Mucosa of stomach (tissue), 1 donor: Measurements from ENCODE around the gene OR13A1.
"Not testable (repeated sequence)": the region's sequence is repeated elsewhere in the genome, so short reads cannot be mapped to it uniquely, and the experiment has no call there.

Source experiments
- H3K27me3 ChIP-seq: one replicate; pipeline ENCODE4 v1.7.0; 2013; ENCODE audit warnings: mild to moderate bottlenecking, low read length; ENCODE audit not compliant: control insufficient read depth, insufficient read depth
- H3K36me3 ChIP-seq: one replicate; pipeline ENCODE4 v1.7.0; 2013; ENCODE audit warnings: low read length; ENCODE audit not compliant: control insufficient read depth, insufficient read depth
- H3K4me1 ChIP-seq: one replicate; pipeline ENCODE4 v1.7.0; 2013; ENCODE audit warnings: mild to moderate bottlenecking, low read length; ENCODE audit not compliant: control insufficient read depth, insufficient read depth
- H3K4me3 ChIP-seq: one replicate; pipeline ENCODE4 v1.7.0; 2013; ENCODE audit warnings: low read length
- H3K9ac ChIP-seq: one replicate; pipeline ENCODE4 v1.7.0; 2013; ENCODE audit warnings: mild to moderate bottlenecking, low read length, moderate library complexity
- H3K9me3 ChIP-seq: one replicate; pipeline ENCODE4 v1.7.0; 2013; ENCODE audit warnings: mild to moderate bottlenecking, low read length, moderate library complexity; ENCODE audit not compliant: control insufficient read depth
- donor health status: Pancreatic carcinoma.

Gene OR13A1, protein sequence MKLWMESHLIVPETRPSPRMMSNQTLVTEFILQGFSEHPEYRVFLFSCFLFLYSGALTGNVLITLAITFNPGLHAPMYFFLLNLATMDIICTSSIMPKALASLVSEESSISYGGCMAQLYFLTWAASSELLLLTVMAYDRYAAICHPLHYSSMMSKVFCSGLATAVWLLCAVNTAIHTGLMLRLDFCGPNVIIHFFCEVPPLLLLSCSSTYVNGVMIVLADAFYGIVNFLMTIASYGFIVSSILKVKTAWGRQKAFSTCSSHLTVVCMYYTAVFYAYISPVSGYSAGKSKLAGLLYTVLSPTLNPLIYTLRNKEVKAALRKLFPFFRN

DNA sequence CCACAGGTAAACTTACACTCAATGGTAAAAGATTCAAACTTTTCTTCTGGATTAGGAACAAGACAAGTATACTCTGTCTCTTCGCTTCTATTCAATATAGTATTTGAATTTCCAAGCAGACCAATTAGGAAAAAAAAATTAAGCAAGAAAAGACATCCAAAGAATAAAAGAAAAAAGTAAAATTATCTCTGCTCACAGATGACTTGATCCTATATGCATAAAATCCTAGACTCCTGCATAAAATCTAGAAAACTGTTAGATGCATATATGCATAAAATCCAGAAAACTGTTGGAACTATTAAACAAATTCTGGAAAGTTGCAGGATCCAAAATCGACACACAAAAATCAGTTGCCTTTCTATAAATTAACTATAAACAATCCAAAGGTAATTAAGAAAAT, at the start of gene OR13A1:
Gene OR13A1, minus strand, starts transcription at position 101 of the 400 bp plus-strand sequence. CDS start 11,186 bp downstream, outside the sequence.
- H3K27me3 ChIP-seq, result no peaks in the 10 kb centered on the region
- H3K9me3 ChIP-seq, result no peaks in the 10 kb centered on the region
- H3K36me3 ChIP-seq, result no peaks in the 10 kb centered on the region
- no peak within 1 kb of the TSS for H3K9ac ChIP-seq
- no peaks in the 10 kb centered on the region for H3K4me1 ChIP-seq
- no peak within 1 kb of the TSS for H3K4me3 ChIP-seq

DNA sequence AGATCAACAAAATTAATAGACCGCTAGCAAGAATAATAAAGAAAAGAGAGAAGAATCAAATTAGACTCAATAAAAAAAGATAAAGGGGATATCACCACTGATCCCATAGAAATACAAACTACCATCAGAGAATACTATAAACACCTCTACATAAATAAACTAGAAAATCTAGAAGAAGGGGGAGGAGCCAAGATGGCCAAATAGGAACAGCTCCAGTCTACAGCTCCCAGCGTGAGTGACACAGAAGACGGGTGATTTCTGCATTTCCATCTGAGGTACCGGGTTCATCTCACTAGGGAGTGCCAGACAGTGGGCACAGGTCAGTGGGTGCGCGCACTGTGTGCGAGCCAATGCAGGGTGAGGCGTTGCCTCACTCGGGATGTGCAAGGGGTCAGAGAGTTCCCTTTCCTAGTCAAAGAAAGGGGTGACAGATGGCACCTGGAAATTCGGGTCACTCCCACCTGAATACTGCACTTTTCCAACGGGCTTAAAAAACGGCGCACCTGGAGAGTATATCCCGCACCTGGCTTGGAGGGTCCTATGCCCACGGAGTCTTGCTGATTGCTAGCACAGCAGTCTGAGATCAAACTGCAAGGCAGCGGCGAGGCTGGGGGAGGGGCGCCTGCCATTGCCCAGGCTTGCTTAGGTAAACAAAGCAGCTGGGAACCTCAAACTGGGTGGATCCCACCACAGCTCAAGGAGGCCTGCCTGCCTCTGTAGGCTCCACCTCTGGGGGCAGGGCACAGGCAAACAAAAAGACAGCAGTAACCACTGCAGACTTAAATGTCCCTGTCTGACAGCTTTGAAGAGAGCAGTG, 46.8 kb upstream of the OR13A1 start:
- H3K9me3 ChIP-seq, H3K36me3 ChIP-seq, H3K4me3 ChIP-seq, H3K4me1 ChIP-seq, H3K9ac ChIP-seq, H3K27me3 ChIP-seq: not testable (repeated sequence)

DNA sequence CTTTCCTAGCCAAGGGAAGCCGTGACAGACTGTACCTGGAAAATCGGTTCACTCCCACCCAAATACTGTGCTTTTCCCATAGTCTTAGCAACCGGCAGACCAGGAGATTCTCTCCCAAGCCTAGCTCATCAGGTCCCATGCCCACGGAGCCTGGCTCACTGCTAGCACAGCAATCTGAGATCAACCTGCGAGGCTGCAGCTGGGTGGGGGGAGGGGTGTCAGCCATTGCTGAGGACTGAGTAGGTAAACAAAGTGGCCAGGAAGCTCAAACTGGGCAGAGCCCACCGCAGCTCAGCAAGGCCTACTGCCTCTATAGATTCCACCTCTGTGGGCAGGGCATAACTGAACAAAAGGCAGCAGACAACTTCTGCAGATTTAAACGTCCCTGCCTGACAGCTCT, 43.6 kb upstream of the OR13A1 start:
- H3K27me3 ChIP-seq, H3K9ac ChIP-seq, H3K36me3 ChIP-seq, H3K4me3 ChIP-seq, H3K9me3 ChIP-seq, H3K4me1 ChIP-seq: not testable (repeated sequence)

DNA sequence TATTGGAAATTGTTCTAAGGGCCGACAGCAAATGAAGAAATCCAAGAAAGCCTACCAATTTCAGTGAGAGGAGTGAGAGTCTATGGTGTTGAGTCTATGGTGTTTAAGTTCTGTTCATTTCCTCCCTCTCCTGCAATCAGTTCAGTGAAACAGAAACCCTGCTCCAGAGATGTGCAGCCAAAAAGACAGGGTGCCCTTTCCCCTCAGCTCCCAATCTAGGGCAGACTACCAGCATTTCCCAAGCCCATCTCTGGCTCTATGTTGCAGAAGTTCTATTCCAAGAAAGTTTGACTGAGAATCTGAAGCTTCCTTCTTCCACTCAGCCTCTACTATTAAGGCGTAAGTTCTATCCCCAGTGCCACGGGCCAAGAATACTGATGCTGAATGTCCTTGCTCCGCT, 40.1 kb upstream of the OR13A1 start:
- no peaks in the 10 kb centered on the region for H3K9me3 ChIP-seq
- no peaks in the 10 kb centered on the region for H3K27me3 ChIP-seq
- no peaks in the 10 kb centered on the region for H3K36me3 ChIP-seq
- no peak overlapping the region for H3K9ac ChIP-seq
- no peaks in the 10 kb centered on the region for H3K4me1 ChIP-seq
- no peak overlapping the region for H3K4me3 ChIP-seq

DNA sequence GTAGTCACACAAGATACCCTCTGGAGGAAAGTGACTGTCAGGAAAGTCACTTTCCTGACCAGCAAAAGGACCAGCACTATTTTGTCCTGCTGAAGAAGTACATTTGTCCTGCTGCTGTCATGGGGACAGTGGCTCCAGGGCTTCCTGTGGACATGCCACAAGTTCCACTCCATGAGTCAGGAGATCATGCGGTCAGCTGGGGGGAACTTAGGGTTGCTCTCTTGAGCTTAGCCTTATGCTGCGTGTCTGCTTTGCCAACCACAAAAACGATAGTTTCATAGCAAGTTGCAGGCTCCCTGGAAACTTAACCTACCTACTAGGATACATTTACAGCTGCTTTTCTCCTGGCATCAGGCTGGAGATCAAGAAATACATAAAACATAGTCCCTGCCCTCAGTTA, 38.9 kb upstream of the OR13A1 start:
- Histone ChIP-seq H3K9me3 (no peaks in the 10 kb centered on the region), H3K4me3 (no peak overlapping the region), H3K36me3 (no peaks in the 10 kb centered on the region), H3K9ac (no peak overlapping the region), H3K4me1 (no peaks in the 10 kb centered on the region), H3K27me3 (no peaks in the 10 kb centered on the region)

DNA sequence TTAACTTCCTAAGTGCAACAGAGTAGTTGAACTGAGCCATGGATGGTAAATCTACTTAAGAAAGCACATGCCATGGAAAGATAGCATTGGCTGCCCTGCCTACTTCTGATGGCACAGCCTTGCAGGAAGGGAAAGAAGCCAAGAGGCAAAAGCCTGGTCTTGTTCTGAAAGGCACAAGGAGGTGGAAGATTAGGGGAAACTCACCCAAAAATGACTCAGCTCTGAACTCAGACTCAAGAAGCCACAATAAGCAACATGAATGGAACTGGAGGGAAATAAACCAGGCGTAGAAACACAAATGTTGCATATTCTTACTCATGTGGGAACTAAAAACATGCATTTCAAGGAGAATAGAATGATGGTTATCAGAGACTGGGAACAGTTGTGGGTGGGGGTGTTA, 37.8 kb upstream of the OR13A1 start:
- no peaks in the 10 kb centered on the region for H3K27me3 ChIP-seq
- no peak overlapping the region for H3K4me3 ChIP-seq
- no peaks in the 10 kb centered on the region for H3K4me1 ChIP-seq
- no peaks in the 10 kb centered on the region for H3K36me3 ChIP-seq
- no peaks in the 10 kb centered on the region for H3K9me3 ChIP-seq
- H3K9ac ChIP-seq, result no peak overlapping the region

DNA sequence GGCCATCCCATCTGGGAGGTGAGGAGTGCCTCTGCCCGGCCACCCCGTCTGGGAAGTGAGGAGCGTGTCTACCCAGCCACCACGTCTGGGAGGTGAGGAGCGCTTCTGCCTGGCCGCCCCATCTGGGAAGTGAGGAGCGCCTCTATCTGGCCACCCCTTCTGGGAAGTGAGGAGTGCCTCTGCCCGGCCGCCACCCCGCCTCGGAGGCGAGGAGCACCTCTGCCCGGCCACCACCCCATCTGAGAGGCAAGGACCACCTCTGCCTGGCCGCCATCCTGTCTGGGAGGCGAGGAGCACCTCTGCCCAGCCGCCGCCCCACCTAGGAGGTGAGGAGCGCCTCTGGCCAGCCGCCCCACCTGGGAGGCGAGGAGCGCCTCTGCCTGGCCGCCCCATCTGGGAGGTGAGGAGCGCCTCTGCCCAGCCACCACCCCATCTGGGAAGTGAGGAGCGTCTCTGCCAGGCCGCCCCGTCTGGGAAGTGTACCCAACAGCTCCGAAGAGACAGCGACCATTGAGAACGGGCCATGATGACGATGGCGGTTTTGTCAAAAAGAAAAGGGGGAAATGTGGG, 32.9 kb upstream of the OR13A1 start:
- H3K9me3 ChIP-seq, H3K4me3 ChIP-seq, H3K9ac ChIP-seq, H3K27me3 ChIP-seq, H3K4me1 ChIP-seq, H3K36me3 ChIP-seq: not testable (repeated sequence)

DNA sequence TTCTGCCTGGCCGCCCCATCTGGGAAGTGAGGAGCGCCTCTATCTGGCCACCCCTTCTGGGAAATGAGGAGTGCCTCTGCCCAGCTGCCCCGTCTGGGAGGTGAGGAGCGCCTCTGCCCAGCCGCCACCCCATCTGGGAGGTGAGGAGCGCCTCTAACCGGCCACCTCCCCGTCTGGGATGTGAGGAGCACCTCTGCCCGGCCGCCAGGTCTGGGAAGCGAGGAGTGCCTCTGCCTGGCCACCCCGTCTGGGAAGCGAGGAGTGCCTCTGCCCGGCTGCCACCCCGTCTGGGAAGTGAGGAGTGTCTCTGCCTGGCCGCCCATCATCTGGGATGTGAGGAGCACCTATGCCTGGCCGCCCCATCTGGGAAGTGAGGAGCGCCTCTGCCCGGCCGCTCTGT, 32.1 kb upstream of the OR13A1 start:
- not testable (repeated sequence) for H3K9me3 ChIP-seq, H3K4me1 ChIP-seq, H3K4me3 ChIP-seq, H3K36me3 ChIP-seq, H3K9ac ChIP-seq, H3K27me3 ChIP-seq

DNA sequence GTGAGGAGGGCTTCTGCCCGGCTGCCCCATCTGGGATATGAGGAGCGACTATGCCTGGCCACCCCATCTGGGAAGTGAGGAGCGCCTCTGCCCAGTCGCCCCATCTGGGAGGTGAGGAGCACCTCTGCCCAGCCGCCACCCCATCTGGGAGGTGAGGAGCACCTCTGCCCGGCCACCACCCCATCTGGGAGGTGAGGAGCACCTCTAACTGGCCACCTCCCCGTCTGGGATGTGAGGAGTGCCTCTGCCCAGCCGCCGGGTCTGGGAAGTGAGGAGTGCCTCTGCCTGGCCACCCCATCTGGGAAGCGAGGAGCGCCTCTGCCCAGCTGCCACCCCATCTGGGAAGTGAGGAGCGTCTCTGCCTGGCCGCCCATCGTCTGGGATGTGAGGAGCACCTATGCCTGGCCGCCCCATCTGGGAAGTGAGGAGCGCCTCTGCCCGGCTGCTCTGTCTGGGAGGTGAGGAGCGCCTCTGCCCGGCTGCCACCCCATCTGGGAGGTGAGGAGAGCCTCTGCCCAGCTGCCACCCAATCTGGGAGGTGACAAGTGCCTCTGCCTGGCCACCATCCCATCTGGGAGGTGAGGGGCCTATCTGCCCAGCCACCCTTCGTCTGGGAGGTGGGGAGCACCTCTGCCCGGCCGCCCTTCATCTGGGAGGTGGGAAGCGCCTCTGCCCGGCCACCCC, 31.4 kb upstream of the OR13A1 start:
- not testable (repeated sequence) for H3K9me3 ChIP-seq, H3K4me3 ChIP-seq

DNA sequence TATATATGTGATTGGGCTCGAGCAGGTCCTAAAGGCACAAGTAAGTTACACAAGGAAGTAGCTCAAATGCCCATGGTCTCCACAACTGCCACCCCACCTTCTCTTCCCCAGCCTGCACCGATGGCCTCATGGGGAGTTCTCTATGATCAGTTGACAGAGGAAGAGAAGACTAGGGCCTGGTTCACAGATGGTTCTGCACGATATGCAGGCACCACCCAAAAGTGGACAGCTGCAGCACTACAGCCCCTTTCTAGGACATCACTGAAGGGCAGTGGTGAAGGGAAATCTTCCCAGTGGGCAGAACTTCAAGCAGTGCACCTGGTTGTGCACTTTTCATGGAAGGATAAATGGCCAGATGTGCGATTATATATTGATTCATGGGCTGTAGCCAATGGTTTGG, 25.0 kb upstream of the OR13A1 start:
- not testable (repeated sequence) for H3K4me1 ChIP-seq, H3K4me3 ChIP-seq, H3K27me3 ChIP-seq, H3K9me3 ChIP-seq, H3K9ac ChIP-seq, H3K36me3 ChIP-seq

More for the DNA sequence above, 31.4 kb upstream of the OR13A1 start:
- not testable (repeated sequence) for H3K4me1 ChIP-seq, H3K36me3 ChIP-seq, H3K27me3 ChIP-seq, H3K9ac ChIP-seq

DNA sequence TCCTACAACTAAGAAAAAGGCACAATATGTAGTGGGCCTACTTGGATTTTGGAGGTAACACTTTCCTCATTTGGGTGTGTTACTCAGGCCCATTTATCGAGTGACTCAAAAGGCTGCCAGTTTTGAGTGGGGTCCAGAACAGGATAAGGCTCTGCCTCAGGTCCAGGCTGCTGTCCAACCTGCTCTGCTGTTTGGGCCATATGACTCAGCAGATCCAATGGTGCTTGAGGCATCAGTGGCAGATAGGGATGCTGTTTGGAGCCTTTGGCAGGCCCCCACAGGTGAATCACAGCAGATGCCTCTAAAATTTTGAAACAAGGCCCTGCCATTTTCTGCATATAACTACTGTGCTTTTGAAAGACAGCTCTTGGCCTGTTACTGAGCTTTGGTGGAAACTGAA, 24.5 kb upstream of the OR13A1 start:
- Histone ChIP-seq H3K4me1 (no peaks in the 10 kb centered on the region), H3K27me3 (no peaks in the 10 kb centered on the region), H3K9me3 (no peaks in the 10 kb centered on the region), H3K4me3 (no peak overlapping the region), H3K36me3 (no peaks in the 10 kb centered on the region), H3K9ac (no peak overlapping the region)

DNA sequence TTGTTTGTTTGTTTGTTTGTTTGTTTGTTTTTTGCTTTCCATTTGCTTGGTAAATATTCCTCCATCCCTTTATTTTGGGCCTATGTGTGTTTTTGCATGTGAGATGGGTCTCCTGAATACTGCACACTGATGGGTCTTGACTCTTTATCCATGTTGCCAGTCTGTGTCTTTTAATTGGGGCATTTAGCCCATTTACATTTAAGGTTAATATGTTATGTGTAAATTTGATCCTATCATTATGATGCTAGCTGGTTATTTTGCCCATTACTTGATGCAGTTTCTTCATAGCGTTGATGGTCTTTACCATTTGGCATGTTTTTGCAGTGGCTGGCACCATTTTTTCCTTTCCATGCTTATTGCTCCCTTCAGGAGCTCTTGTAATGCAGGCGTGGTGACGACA, 16.4 kb upstream of the OR13A1 start:
- H3K4me3 ChIP-seq, H3K9ac ChIP-seq, H3K27me3 ChIP-seq, H3K9me3 ChIP-seq, H3K4me1 ChIP-seq, H3K36me3 ChIP-seq: not testable (repeated sequence)
